Type B pancreatic cell (in vitro differentiated cells): ENCODE results near the gene FKBP1B. TPM values are rescaled to one million over a fixed set of nuclear protein-coding genes. Genes with fewer than 3 reads are reported as not detected.

Source experiments
- DNase-seq: peaks from one replicate; pipeline ENCODE4 v3.0.0; 2021; ENCODE audit warnings: mixed read lengths; ENCODE audit not compliant: unreplicated experiment; ENCODE audit errors: extremely low spot score
- H3K27ac Mint-ChIP-seq: 2 replicates; pipeline ENCODE4 v1.8.0; 2021; ENCODE audit warnings: mild to moderate bottlenecking, mixed read lengths
- H3K27me3 Mint-ChIP-seq: 2 replicates; pipeline ENCODE4 v1.8.0; 2021; ENCODE audit warnings: mixed read lengths
- H3K36me3 Mint-ChIP-seq: 2 replicates; pipeline ENCODE4 v1.8.0; 2021; ENCODE audit warnings: mixed read lengths
- H3K4me1 Mint-ChIP-seq: one replicate; pipeline ENCODE4 v1.8.0; 2021; ENCODE audit warnings: mixed read lengths; ENCODE audit not compliant: unreplicated experiment
- H3K4me3 Mint-ChIP-seq: 2 replicates; pipeline ENCODE4 v1.8.0; 2021; ENCODE audit warnings: mild to moderate bottlenecking, mixed read lengths
- H3K9me3 Mint-ChIP-seq: 2 replicates; pipeline ENCODE4 v1.8.0; 2021; ENCODE audit warnings: mixed read lengths
- CTCF ChIP-seq: fragments of 200-600 bp; sonication (generic); conservative IDR thresholded peaks from 2 replicates; pipeline ENCODE4 v1.5.0; 2021; ENCODE audit warnings: antibody characterized with exemption, mild to moderate bottlenecking
- total RNA-seq: library from RNA; stranded (reverse); gene quantifications from 2 replicates; pipeline ENCODE4 v1.2.1, GENCODE V29; 2021; ENCODE audit warnings: low replicate concordance

The FKBP1B gene
- total RNA-seq, 1 donor from 2014 or later, result 23.0 TPM

- H3K4me1 Mint-ChIP-seq, result peaks cover 9% of the 10 kb centered on the region
- no peaks in the 10 kb centered on the region for H3K27me3 Mint-ChIP-seq
- peaks cover 2% of the 10 kb centered on the region for H3K36me3 Mint-ChIP-seq
- H3K4me3 Mint-ChIP-seq, result no peak overlapping the region
- no peak for DNase-seq
- H3K27ac Mint-ChIP-seq, result peak overlapping the region; percentile 89
- peaks cover 18% of the 10 kb centered on the region for H3K9me3 Mint-ChIP-seq
- TF ChIP-seq CTCF, result no peak
These were observed 61.2 kb downstream of the FKBP1B start for GRCh38 chr2:24110660-24111303.

GRCh38 chr2:24111407-24111901 lies 61.9 kb downstream of the FKBP1B start:
- H3K9me3 Mint-ChIP-seq, result peaks cover 18% of the 10 kb centered on the region
- no peaks in the 10 kb centered on the region for H3K27me3 Mint-ChIP-seq
- H3K4me1 Mint-ChIP-seq, result peaks cover 9% of the 10 kb centered on the region
- no peak for TF ChIP-seq CTCF
- H3K27ac Mint-ChIP-seq, result peak overlapping the region; percentile 89
- DNase-seq, result no peak
- H3K4me3 Mint-ChIP-seq, result peak overlapping the region; percentile 48
- H3K36me3 Mint-ChIP-seq, result no peaks in the 10 kb centered on the region

Other genes starting within 250 kb of the FKBP1B start
- 15.9 and 25.7 TPM in 2 replicates for gene ATAD2B, start 122.6 kb upstream of the FKBP1B start, total RNA-seq
- gene UBXN2A, start 109.3 kb upstream of the FKBP1B start, total RNA-seq, result 11.2 and 20.7 TPM in 2 replicates
- gene MFSD2B, start 39.7 kb upstream of the FKBP1B start, total RNA-seq, result 0.24 TPM in 1 of 2 replicates, not detected in the other
- 12.3 and 24.6 TPM in 2 replicates for gene WDCP, start 2.4 kb upstream of the FKBP1B start, total RNA-seq
- 102 TPM in 2 replicates for gene SF3B6, start 26.6 kb downstream of the FKBP1B start, total RNA-seq
- 63.4 and 74.0 TPM in 2 replicates for gene TP53I3, start 35.1 kb downstream of the FKBP1B start, total RNA-seq
- 1.3 and 2.5 TPM in 2 replicates for gene PFN4, start 73.6 kb downstream of the FKBP1B start, total RNA-seq
- gene FAM228B, start 73.7 kb downstream of the FKBP1B start, total RNA-seq, result 14.4 and 20.4 TPM in 2 replicates
- gene FAM228A, start 125.3 kb downstream of the FKBP1B start, total RNA-seq, result not detected in 2 replicates